ENCODE measurements around the gene PCDH1.
A peak's percentile ranks its signal among the peaks of the same experiment; 100 is the strongest.

PCDH1 gene

GRCh38 chr5:141853895-141854626 lies 24.1 kb downstream of the PCDH1 start:
- DNase-seq (ENCODE audit: low read depth): no peak

- no peak for DNase-seq (ENCODE audit: low read depth)
These were observed 25.8 kb downstream of the PCDH1 start for GRCh38 chr5:141852448-141852847.

GRCh38 chr5:141851195-141851874 lies 26.9 kb downstream of the PCDH1 start:
- DNase-seq (ENCODE audit: low read depth): no peak

- DNase-seq (ENCODE audit: low read depth): no peak
These were observed 27.4 kb downstream of the PCDH1 start for GRCh38 chr5:141850786-141851185.

GRCh38 chr5:141850244-141850768 lies 27.9 kb downstream of the PCDH1 start:
- no peak for DNase-seq (ENCODE audit: low read depth)

- peak; percentile 44 for DNase-seq (ENCODE audit: low read depth)
These were observed 28.6 kb downstream of the PCDH1 start for GRCh38 chr5:141849415-141850243.

- DNase-seq (ENCODE audit: low read depth): no peak
These were observed 29.3 kb downstream of the PCDH1 start for GRCh38 chr5:141848744-141849414.

GRCh38 chr5:141846031-141846430 lies 32.2 kb downstream of the PCDH1 start:
- DNase-seq (ENCODE audit: low read depth): no peak

GRCh38 chr5:141845371-141845851 lies 32.8 kb downstream of the PCDH1 start:
- no peak for DNase-seq (ENCODE audit: low read depth)

- no peak for DNase-seq (ENCODE audit: low read depth)
These were observed 33.7 kb downstream of the PCDH1 start for GRCh38 chr5:141844414-141845097.

GRCh38 chr5:141843156-141843927 lies 34.9 kb downstream of the PCDH1 start:
- DNase-seq (ENCODE audit: low read depth): no peak

- DNase-seq (ENCODE audit: low read depth): no peak
These were observed 36.6 kb downstream of the PCDH1 start for GRCh38 chr5:141841378-141842180.

GRCh38 chr5:141840826-141841360 lies 37.3 kb downstream of the PCDH1 start:
- DNase-seq (ENCODE audit: low read depth): no peak

GRCh38 chr5:141840280-141840812 lies 37.9 kb downstream of the PCDH1 start:
- DNase-seq (ENCODE audit: low read depth): no peak

GRCh38 chr5:141839015-141839513 lies 39.1 kb downstream of the PCDH1 start:
- no peak for DNase-seq (ENCODE audit: low read depth)

GRCh38 chr5:141838326-141839014 lies 39.7 kb downstream of the PCDH1 start:
- no peak for DNase-seq (ENCODE audit: low read depth)

- no peak for DNase-seq (ENCODE audit: low read depth)
These were observed 42.1 kb downstream of the PCDH1 start for GRCh38 chr5:141835928-141836670.

Data from GM04504 (cell line).